ENCODE results near the gene ABCG1. TPM values are rescaled to one million over a fixed set of nuclear protein-coding genes. Genes with fewer than 3 reads are reported as not detected.
A peak's percentile ranks its signal among the peaks of the same experiment; 100 is the strongest.

The ABCG1 gene
- total and polyA plus RNA-seq, 2 donors (not counting 3 experiments of a cell fraction or from before 2014, with no cell fraction given): 6.7 to 19.6 TPM

GRCh38 chr21:42276526-42277154, 57.7 kb downstream of the ABCG1 start:
- intact Hi-C loops (cut with micrococcal nuclease) (loop anchor here (1.0 kb wide), 3 partner anchors 13 to 112 kb away; no protein-coding TSS in a partner anchor), dilution Hi-C loops (cut with MboI; ENCODE audit: extremely low pct_ligation_motif_present, low sequenced_read_pairs) (no loop called here)
- no TSS peak for BruUV-seq (replicated peaks)
- no peak overlapping the region for H3K4me3 ChIP-seq (replicated peaks in 1 of 3; ENCODE audit: insufficient read depth in 1 of 3, low read depth in 1 of 3, low read length in 3 of 3)
- FAIRE-seq: no peak
- no peaks in the 10 kb centered on the region for H4K20me1 ChIP-seq (replicated peaks; ENCODE audit: control insufficient read depth, extremely low read depth, insufficient read depth, low read length)
- H3K79me2 ChIP-seq (ENCODE audit: control insufficient read depth, insufficient read depth, low read length): no peaks in the 10 kb centered on the region
- peaks cover 12% of the 10 kb centered on the region for H3K4me1 ChIP-seq (ENCODE audit: control insufficient read depth, extremely low read depth, insufficient read depth, low read length)
- no peak overlapping the region for H3K9ac ChIP-seq (replicated peaks; ENCODE audit: extremely low read depth, insufficient read depth, low read length)
- no peak overlapping the region for H3K27ac ChIP-seq (ENCODE audit: insufficient read depth, low read depth, low read length)
- no peaks in the 10 kb centered on the region for H3K27me3 ChIP-seq (ENCODE audit: control insufficient read depth in 2 of 2, insufficient read depth in 2 of 2, low read length in 2 of 2)
- ChIA-PET CTCF (interaction anchor here (0.9 to 4.0 kb wide), 5 partner anchors 15 to 112 kb away, joined by 3 to 23 read pairs (median 5); no protein-coding TSS in a partner anchor), POLR2A (no interaction called here)
- H3K36me3 ChIP-seq (ENCODE audit: control insufficient read depth in 2 of 2, extremely low read depth in 1 of 2, insufficient read depth in 2 of 2, low read length in 2 of 2): no peaks in the 10 kb centered on the region
- H3K9me1 ChIP-seq (replicated peaks; ENCODE audit: control insufficient read depth, extremely low read depth, insufficient read depth, low read length): no peaks in the 10 kb centered on the region
- DNase-seq (ENCODE audit: low read depth, low spot score): no peak
- no peak overlapping the region for H3K4me2 ChIP-seq (ENCODE audit: insufficient read depth, low read length)
- H3K9me3 ChIP-seq (replicated peaks; ENCODE audit: control insufficient read depth, insufficient read depth, low read length): no peaks in the 10 kb centered on the region
- H2AFZ ChIP-seq (ENCODE audit: low read depth, low read length): no peak overlapping the region
- TF ChIP-seq, protein P1, sequence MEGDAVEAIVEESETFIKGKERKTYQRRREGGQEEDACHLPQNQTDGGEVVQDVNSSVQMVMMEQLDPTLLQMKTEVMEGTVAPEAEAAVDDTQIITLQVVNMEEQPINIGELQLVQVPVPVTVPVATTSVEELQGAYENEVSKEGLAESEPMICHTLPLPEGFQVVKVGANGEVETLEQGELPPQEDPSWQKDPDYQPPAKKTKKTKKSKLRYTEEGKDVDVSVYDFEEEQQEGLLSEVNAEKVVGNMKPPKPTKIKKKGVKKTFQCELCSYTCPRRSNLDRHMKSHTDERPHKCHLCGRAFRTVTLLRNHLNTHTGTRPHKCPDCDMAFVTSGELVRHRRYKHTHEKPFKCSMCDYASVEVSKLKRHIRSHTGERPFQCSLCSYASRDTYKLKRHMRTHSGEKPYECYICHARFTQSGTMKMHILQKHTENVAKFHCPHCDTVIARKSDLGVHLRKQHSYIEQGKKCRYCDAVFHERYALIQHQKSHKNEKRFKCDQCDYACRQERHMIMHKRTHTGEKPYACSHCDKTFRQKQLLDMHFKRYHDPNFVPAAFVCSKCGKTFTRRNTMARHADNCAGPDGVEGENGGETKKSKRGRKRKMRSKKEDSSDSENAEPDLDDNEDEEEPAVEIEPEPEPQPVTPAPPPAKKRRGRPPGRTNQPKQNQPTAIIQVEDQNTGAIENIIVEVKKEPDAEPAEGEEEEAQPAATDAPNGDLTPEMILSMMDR (IDR thresholded peaks at IDR 0.05; ENCODE audit: extremely low read depth in 1 of 2, insufficient read depth in 1 of 2, low read depth in 1 of 2, low read length in 2 of 2): peak in 1 of 2 donors; percentile 17
- no peak for TF ChIP-seq POLR2A (IDR thresholded peaks at IDR 0.05; ENCODE audit: low read depth, low read length)

DNA sequence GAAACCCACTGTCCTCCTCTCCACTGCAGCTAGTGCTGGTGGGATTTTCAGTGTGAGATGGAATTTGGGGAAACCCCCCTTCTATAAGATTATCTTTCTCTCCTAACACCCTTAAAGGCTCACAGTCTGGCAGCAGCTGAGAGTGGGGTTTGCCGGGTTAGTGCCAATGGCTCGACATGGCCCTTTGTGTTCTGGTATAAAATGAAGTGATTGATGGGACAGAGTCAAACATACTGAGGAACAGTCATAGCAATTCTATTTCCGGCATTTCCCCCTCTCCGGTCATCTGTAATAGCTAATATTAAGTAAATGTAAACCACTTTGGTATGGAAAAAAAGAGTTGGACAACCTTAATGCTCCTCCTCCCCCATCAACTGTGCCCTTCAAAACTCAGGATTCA, 58.7 kb downstream of the ABCG1 start:
- Histone ChIP-seq H3K4me1 (ENCODE audit: control insufficient read depth, extremely low read depth, insufficient read depth, low read length) (peaks cover 12% of the 10 kb centered on the region), H3K36me3 (ENCODE audit: control insufficient read depth in 2 of 2, extremely low read depth in 1 of 2, insufficient read depth in 2 of 2, low read length in 2 of 2) (no peaks in the 10 kb centered on the region), H3K27ac (ENCODE audit: insufficient read depth, low read depth, low read length) (peak overlapping the region; percentile 42), H2AFZ (ENCODE audit: low read depth, low read length) (peak overlapping the region; percentile 26), H3K79me2 (ENCODE audit: control insufficient read depth, insufficient read depth, low read length) (no peaks in the 10 kb centered on the region), H3K9ac (replicated peaks; ENCODE audit: extremely low read depth, insufficient read depth, low read length) (peak overlapping the region; percentile 23), H3K4me2 (ENCODE audit: insufficient read depth, low read length) (peak overlapping the region; percentile 40), H3K9me1 (replicated peaks; ENCODE audit: control insufficient read depth, extremely low read depth, insufficient read depth, low read length) (no peaks in the 10 kb centered on the region), H3K9me3 (replicated peaks; ENCODE audit: control insufficient read depth, insufficient read depth, low read length) (no peaks in the 10 kb centered on the region), H3K27me3 (ENCODE audit: control insufficient read depth in 2 of 2, insufficient read depth in 2 of 2, low read length in 2 of 2) (no peaks in the 10 kb centered on the region), H4K20me1 (replicated peaks; ENCODE audit: control insufficient read depth, extremely low read depth, insufficient read depth, low read length) (no peaks in the 10 kb centered on the region), H3K4me3 (replicated peaks in 1 of 3; ENCODE audit: insufficient read depth in 1 of 3, low read depth in 1 of 3, low read length in 3 of 3) (no peak overlapping the region)
- ChIA-PET POLR2A (interaction anchor here (1.2 kb wide), 1 partner anchor 14 kb away, joined by 4 read pairs; no protein-coding TSS in a partner anchor), CTCF (interaction anchor here (0.7 to 2.2 kb wide), 6 partner anchors 10 to 132 kb away, joined by 3 to 14 read pairs (median 4); no protein-coding TSS in a partner anchor)
- dilution Hi-C loops (cut with MboI; ENCODE audit: extremely low pct_ligation_motif_present, low sequenced_read_pairs) (no loop called here), intact Hi-C loops (cut with micrococcal nuclease) (loop anchor here (1.0 kb wide), 3 partner anchors 14 to 113 kb away; no protein-coding TSS in a partner anchor)
- no TSS peak for BruUV-seq (replicated peaks)
- no peak for TF ChIP-seq POLR2A (IDR thresholded peaks at IDR 0.05; ENCODE audit: low read depth, low read length)
- peak; percentile 49 for TF ChIP-seq FOS (IDR thresholded peaks at IDR 0.05; ENCODE audit: borderline replicate concordance, insufficient read depth, low read length)
- DNase-seq (ENCODE audit: low read depth, low spot score) (peak; percentile 77), FAIRE-seq (peak; percentile 77)

All from endothelial cell of umbilical vein (primary cell).